Measurements from ENCODE around the gene HOXC6. TPM values are rescaled to one million over a fixed set of nuclear protein-coding genes. Genes with fewer than 3 reads are reported as not detected.
A peak's percentile ranks its signal among the peaks of the same experiment; 100 is the strongest.

Gene HOXC6
- total RNA-seq, 1 experiment from 2014 or later, result 7.1 TPM

GRCh38 chr12:54037360-54038283 lies 9.4 kb downstream of the HOXC6 start:
- CTCF ChIA-PET, result interaction anchor here (0.6 to 1.6 kb wide), 9 partner anchors 17 to 213 kb away, joined by 3 to 16 read pairs (median 5); partner anchors contain the start of gene SMUG1
- BruUV-seq (replicated peaks), result no TSS peak
- no peak for TF ChIP-seq CTCF (IDR thresholded peaks at IDR 0.05; ENCODE audit: unreplicated experiment)
- intact Hi-C loops (cut with micrococcal nuclease), result loop anchor here (1.0 kb wide), 2 partner anchors 43 to 154 kb away; no protein-coding TSS in a partner anchor
- no peaks in the 10 kb centered on the region for H3K36me3 Mint-ChIP-seq (ENCODE audit: insufficient read depth, unreplicated experiment)
- no peaks in the 10 kb centered on the region for H3K9me3 Mint-ChIP-seq (ENCODE audit: unreplicated experiment)
- H3K4me1 Mint-ChIP-seq (ENCODE audit: insufficient read depth, unreplicated experiment), result peaks cover 10% of the 10 kb centered on the region
- H3K27me3 Mint-ChIP-seq (ENCODE audit: insufficient read depth, unreplicated experiment), result no peaks in the 10 kb centered on the region
- no peak overlapping the region for H3K27ac Mint-ChIP-seq (ENCODE audit: low read depth, unreplicated experiment)
- no peak overlapping the region for H3K4me3 Mint-ChIP-seq (ENCODE audit: unreplicated experiment)
- no peak for DNase-seq (ENCODE audit: unreplicated experiment)
- POLR2A ChIA-PET, result interaction anchor here (0.7 to 1.8 kb wide), 2 partner anchors 14 to 151 kb away, joined by 3 to 8 read pairs; partner anchors contain the start of gene SMUG1

GRCh38 chr12:54038284-54038870 lies 10.1 kb downstream of the HOXC6 start:
- intact Hi-C loops (cut with micrococcal nuclease), result no loop called here
- no peaks in the 10 kb centered on the region for H3K36me3 Mint-ChIP-seq (ENCODE audit: insufficient read depth, unreplicated experiment)
- no peaks in the 10 kb centered on the region for H3K9me3 Mint-ChIP-seq (ENCODE audit: unreplicated experiment)
- TF ChIP-seq CTCF (IDR thresholded peaks at IDR 0.05; ENCODE audit: unreplicated experiment), result no peak
- peaks cover 6% of the 10 kb centered on the region for H3K4me1 Mint-ChIP-seq (ENCODE audit: insufficient read depth, unreplicated experiment)
- H3K27ac Mint-ChIP-seq (ENCODE audit: low read depth, unreplicated experiment), result peak overlapping the region; percentile 42
- no peak for DNase-seq (ENCODE audit: unreplicated experiment)
- H3K27me3 Mint-ChIP-seq (ENCODE audit: insufficient read depth, unreplicated experiment), result no peaks in the 10 kb centered on the region
- ChIA-PET CTCF (interaction anchor here (0.6 to 1.6 kb wide), 10 partner anchors 16 to 363 kb away, joined by 3 to 16 read pairs (median 4); partner anchors contain the start of genes HOXC10, HOXC8 and SMUG1), POLR2A (interaction anchor here (0.6 to 1.8 kb wide), 3 partner anchors 13 to 294 kb away, joined by 3 to 8 read pairs (median 5); partner anchors contain the start of gene SMUG1)
- no peak overlapping the region for H3K4me3 Mint-ChIP-seq (ENCODE audit: unreplicated experiment)
- BruUV-seq (replicated peaks), result no TSS peak

GRCh38 chr12:54038871-54039414 lies 10.7 kb downstream of the HOXC6 start:
- Mint-ChIP-seq H3K36me3 (ENCODE audit: insufficient read depth, unreplicated experiment) (no peaks in the 10 kb centered on the region), H3K4me3 (ENCODE audit: unreplicated experiment) (no peak overlapping the region), H3K9me3 (ENCODE audit: unreplicated experiment) (no peaks in the 10 kb centered on the region), H3K4me1 (ENCODE audit: insufficient read depth, unreplicated experiment) (peaks cover 6% of the 10 kb centered on the region), H3K27ac (ENCODE audit: low read depth, unreplicated experiment) (peak overlapping the region; percentile 42), H3K27me3 (ENCODE audit: insufficient read depth, unreplicated experiment) (no peaks in the 10 kb centered on the region)
- ChIA-PET POLR2A (interaction anchor here (0.6 to 1.8 kb wide), 4 partner anchors 12 to 293 kb away, joined by 3 to 8 read pairs (median 4); partner anchors contain the start of gene SMUG1), CTCF (interaction anchor here (0.6 to 1.6 kb wide), 7 partner anchors 30 to 364 kb away, joined by 3 to 16 read pairs (median 4); partner anchors contain the start of genes HOXC10, HOXC8 and SMUG1)
- no TSS peak for BruUV-seq (replicated peaks)
- intact Hi-C loops (cut with micrococcal nuclease), result no loop called here
- TF ChIP-seq CTCF (IDR thresholded peaks at IDR 0.05; ENCODE audit: unreplicated experiment), result no peak
- peak; percentile 68 for DNase-seq (ENCODE audit: unreplicated experiment)
